GM21381 (cell line): ENCODE measurements around the gene MAPK12.
"Not testable (repeated sequence)": the region's sequence is repeated elsewhere in the genome, so short reads cannot be mapped to it uniquely, and the experiment has no call there.

Experiments
- ATAC-seq: cut with Tn5 transposase; IDR thresholded peaks from one replicate; pipeline ENCODE4 v1.9.1; 2021; ENCODE audit warnings: mild to moderate bottlenecking, moderate library complexity; ENCODE audit not compliant: unreplicated experiment

MAPK12 gene

DNA sequence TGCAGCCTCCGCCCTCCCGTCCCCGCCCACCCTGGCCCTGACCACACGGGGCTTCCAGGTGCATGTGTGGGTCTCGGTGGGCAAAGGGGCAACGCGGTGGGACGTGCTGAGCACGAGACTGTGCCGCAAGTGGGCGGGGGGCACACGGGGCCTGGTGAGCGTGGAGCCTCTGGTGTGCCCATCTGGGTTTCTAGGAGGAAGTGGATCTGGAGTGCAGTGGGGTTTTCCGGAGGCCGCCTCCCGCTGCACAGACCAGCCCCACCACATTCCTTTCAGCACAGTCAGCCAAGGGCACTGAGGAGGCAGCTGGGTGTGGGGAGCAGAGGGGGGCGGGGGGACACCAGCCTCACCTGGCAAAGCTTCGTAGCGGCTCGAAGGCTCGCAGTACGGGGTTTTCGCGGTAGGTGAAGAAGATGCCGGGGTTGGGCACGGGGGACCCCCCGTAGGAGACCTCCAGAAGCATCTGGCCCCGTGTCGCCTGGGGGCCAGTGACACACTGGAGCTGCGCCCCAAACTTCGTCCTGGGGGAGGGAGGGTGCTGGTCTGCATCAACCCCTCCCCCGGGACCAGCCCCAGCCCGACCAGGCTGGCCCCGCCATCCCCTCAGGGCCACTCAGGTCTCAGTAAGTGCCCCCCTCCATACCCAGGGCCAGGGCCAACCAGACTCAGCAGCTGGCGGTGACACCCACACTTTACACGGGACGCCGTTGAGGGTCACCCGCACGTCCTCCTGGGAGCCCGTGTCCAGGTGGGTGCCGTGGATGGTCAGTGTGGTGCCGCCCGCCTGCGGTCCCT, 21.1 kb upstream of the MAPK12 start:
- ATAC-seq: no peak

DNA sequence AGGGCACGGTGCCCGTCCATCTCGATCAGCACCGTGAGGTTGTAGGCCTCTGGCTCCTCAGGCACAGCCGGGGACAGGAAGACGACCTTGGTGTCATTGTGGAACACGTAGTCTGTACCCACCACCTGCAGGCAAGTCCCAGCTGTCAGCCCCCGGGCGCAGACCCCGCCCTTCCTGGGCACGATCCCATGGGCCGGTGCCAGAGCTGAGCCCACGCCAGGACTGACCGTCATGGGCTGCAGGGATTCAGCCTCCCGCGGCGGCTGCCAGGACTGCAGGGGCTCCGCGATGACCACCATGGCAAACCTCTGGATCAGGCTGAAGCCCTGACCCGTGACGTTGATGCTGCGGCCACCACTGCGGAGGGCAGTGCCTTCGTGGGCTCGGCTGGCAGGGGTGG, 20.5 kb upstream of the MAPK12 start:
- no peak for ATAC-seq

DNA sequence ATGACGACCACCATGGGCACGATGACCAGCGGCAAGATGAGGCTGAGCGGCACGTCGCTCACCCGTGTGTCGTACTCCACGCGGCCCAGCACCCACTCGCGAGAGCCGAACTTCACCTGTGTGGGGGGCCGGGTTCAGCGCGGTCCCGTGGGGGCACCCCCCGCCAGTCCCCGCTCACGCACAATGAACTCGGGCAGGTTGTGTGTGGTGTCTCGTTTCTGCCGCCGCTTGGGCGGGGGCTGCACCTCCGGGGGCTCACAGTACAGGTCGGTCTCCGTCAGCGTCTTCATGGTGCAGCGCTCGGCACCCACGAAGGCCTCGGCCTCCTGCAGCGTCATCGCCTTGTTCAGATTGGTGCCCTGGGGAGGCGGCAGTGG, 19.9 kb upstream of the MAPK12 start:
- no peak for ATAC-seq

DNA sequence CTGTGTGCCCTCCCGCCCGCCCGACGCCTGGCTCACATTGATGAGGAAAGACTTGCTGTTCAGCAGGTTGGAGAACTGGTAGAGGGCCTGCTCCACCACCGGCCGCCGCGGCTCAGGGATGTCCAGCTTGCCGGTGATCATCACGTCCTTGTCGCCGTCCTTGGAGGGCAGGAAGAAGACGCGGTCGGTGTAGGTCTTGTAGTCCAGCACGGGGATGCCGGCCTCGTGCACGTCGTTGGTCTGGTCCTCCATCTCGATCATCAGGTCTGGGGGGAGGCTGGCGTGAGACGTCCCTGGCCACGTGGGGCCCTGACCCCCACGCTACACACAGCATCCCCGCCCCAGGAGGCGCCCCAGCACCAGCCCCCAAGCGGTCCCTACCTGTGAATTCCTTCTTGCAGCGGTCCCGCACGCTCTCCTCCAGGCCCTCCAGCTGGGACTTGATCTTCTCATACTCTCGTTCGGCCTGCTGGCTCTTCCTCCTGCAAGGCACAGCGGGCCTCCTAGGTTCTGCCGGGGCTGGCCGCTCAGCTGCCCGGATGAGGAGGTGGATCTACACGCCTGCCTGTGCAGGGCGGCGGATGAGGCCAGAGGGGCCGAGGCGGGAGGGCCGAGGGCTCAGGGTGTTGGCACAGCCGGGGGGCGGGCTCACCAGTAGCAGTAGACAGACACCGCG, 19.4 kb upstream of the MAPK12 start:
- ATAC-seq: no peak

DNA sequence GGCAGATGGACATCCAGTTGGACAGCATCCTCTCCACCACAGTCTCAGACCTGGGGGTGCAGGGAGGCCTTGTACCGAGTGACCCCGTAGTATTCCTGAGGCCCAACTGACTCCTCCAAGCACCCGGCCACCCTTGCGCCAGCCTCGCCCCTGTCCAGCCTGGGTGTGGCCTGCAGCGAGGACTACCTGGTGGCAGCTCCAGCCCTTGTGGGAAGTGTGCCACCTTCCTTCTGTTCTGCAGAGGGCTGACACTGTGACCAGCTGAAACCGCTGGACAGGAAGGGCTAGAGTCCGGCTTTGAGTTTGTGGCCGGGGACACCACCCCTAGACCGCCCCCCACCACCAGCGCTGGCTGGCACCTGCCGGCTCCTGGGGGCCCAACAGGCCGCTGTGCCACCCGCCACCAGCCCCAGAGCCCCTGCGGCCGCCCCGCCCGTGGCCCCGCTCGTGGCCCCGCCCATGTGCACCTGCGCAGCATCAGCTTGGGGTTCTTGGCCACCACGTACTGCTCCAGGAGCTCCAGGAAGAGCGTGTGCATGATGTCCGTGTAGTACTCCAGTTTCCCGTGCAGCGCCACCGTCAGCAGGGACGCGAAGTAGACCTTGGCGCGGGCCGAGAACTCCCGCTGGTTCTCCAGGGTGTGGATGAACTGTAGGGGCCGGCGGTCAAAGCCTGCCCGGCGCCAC, 18.7 kb upstream of the MAPK12 start:
- no peak for ATAC-seq

DNA sequence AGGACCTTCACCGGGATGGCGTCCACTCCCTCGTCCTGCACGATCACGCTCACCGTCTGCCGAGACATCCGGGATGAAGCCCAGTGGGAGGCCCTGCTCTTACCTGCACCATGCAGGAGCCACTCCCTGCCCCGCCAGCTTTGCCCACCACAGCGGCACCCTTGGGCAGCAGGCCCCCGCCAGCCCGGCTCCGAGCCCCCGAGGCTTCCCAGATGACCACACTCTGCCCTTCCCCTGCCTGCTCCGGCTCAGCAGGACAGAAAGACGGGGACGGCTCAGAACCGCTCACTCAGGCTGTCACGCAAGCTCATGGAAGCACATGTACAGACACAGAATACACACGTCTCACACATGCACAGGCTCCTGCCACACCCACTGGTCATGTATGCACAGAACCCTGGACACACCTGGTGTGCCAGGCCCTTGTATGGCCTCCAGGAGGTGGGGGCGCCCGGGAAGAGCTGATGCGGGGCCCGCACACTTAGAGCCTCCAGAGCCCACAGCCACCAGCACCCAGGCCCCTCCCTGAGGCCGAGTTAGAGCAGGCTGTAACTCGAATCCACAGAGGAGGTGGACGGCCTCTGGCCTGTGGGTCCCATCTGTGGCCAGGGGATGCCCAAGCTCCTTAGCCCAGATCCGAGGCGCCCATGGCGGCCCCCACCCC, 17.6 kb upstream of the MAPK12 start:
- ATAC-seq: no peak

DNA sequence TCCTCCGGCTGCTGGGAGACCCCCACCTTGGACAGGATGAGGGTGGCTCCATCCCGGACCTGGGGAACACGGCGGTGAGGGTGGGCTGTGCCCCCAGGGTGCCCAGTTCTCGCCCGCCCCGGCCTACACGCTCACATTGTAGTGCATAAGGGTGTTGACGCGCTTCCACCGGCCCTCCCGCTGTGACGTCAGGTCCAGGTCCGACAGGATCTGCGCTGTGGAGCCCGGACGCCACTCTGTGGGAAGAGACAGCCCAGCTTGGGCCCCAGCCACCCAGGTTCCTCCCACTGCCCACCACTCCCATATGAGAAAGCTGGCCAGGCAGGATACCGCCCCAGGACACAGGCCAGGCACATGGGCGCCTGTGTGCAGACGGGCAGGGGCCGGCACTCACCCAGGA, 17.0 kb upstream of the MAPK12 start:
- ATAC-seq: no peak

DNA sequence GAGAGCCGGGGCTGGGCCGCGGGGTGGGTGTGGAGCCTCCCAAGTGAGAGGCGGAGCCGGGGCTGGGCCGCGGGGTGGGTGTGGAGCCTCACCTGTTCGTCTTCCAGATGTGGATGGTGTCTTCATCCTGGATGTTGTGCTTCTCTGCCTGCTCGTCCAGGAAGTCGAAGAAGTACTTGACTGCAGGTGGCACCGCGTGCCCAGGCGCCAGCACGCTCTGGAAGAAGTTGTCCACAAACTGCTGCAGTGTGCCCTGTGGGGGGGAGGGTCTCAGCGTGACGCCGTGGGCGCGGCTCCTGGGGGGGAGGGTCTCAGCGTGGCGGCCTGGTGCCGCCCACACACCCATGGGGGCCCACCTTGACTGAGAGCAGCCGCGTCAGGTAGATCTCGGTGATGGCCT, 16.3 kb upstream of the MAPK12 start:
- no peak for ATAC-seq

DNA sequence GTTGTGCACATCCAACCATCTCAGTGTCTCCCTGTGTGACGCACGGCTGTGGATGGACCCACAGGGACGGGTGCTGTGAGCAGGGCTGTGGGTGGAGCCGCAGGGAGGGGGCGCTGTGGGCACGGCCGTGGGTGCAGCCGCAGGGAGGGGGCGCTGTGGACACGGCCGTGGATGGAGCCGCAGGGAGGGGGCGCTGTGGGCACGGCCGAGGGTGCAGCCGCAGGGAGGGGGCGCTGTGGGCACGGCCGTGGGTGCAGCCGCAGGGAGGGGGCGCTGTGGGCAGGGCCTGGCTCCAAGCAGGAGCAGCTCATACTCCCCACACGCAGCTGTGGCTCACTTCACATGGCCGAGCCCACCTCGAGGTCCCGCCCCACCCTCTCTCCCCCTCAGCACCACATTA, 14.7 kb upstream of the MAPK12 start:
- ATAC-seq: peak; percentile 58

DNA sequence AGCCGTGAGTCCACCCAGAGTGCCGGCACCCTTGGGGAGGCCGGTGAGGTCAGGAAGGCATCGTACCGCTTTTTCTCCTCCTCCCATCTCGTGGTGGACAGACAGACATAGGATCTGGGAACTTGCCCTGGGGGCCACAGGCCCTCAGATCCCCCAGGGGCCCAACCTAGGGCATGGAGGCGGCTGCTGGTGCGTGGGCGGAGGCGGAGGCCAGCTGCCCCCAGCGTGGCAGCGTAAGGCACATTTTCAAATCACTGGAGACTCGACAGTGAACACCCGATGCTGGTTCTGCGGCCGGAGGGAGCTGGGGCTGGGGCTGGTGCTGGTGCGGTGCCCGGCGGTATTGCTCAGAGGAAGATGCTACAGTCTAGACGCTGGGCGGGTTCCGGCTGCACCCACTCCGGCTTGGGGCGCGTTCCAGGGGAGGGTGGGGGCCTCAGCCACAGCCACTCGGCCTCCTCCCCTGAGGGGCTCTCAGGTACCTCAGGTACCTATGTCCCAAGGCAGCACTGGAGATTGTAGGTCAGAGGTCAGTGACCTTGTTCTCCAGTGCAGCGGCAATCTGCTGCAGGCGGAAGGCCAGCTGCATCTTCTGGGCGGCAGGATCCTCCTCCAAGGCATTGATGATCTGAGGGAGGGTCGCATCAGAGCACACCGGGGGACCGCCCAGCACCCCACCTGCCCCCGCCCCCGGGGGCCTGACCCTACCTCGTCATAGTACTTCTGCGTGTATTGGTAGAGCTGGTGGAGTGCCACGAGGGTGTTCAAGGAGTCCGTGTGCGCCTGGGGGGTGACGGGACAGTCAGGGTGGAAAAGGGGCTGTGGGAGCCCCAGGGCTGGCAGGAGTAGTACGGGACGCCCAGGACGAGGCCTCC, 13.9 kb upstream of the MAPK12 start:
- ATAC-seq: no peak

DNA sequence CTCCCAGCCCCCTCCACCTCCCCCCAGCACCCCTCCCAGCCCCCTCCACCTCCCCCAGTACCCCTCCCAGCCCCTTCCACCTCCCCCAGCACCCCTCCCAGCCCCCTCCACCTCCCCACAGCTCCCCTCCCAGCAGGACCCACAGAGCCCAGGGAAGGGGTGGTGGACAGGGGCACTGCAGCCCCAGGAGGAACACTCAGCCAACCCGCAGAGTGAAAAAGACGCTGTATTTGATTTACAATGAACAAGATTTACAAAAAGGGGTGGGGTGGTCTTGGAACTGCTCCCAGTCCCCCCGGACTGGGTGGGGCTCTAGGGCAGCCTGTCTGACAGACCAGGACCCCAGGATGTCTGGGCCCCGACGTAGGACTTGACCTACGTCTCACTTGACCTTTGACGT, 13.3 kb upstream of the MAPK12 start:
- no peak for ATAC-seq

DNA sequence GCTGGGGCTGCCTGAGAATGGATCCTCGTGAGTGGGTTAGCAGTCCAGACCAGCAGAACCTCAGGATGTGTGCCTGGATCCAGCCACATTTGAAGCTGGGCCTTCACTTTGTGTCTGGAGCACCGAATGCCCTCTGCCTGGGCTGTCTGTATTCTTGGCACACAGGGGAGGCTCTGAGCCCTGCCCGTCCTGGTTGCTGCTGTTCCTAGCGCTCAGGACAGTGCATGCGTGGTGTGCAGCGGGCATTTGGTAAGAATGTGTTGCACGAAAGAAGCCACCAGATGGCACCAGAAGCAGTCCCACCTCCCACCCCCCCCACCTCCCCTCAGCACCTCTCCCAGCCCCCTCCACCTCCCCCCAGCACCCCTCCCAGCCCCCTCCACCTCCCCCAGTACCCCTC, 12.8 kb upstream of the MAPK12 start:
- no peak for ATAC-seq

DNA sequence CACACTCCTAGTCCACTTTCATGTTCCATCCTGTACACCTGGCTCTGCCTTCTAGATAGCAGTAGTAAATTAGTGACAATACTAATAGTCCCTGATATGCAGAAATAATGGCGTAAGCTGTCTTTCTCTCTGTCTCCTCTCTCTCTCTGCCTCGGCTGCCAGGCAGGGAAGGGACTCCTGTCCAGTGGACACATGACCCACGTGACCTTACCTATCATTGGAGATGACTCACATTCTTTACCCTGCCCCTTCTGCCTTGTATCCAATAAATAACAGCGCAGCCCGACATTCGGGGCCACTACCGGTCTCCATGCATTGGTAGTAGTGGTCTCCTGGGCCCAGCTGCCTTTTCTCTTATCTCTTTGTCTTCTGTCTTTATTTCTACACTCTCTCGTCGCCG, 12.3 kb upstream of the MAPK12 start:
- ATAC-seq: not testable (repeated sequence)

DNA sequence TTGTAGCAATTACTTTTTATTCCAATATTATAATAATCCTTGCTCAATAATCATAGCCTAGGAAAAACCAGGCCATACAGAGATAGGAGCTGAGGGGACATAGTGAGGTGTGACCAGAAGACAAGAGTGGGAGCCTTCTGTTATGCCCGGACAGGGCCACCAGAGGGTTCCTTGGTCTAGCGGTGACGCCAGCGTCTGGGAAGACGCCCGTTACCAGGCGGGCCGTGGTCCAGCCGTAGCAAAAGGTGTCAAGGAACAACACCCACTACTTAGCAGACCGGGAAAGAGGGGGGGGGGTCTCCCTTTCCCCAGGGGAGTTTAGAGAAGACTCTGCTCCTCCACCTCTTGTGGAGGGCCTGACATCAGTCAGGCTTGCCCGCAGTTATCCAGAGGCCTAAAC, 11.9 kb upstream of the MAPK12 start:
- ATAC-seq: not testable (repeated sequence)

DNA sequence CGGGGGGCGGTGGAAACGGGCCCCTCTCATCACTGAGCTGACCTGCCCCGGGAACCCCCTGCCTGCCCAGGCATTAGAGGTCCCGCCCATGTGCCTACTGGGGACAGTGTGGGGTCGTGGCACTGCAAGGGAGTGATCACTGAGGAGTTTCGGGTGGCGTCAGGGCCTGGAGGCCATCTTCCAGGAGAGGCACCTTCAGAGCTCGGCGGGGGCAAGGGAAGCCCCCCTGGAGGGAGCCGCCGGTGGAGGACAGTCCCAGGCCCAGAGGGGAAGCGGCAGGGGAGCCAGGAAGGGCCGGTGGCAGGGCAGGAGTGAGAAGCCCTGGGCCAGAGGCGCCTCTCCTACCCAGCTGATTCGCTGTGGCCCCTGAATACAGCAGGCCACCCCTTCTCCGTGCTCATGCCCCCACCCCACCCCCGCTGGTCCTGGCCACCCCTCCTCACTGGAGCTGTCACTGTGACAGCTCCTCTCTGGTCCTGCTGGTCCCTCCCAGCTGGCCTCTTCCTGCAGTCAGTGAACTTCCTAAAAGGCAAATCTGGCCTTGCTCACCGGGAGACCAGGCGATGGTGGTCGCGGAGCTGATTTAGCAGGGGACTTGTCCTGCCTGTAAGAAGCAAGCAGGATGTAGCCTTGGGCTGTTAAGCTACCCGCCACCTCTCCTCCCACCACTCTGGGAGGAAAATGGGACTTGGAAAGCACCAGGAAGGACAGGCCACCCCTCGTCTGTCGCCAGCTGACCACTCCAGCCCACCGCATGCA, 10.7 kb upstream of the MAPK12 start:
- ATAC-seq: no peak

DNA sequence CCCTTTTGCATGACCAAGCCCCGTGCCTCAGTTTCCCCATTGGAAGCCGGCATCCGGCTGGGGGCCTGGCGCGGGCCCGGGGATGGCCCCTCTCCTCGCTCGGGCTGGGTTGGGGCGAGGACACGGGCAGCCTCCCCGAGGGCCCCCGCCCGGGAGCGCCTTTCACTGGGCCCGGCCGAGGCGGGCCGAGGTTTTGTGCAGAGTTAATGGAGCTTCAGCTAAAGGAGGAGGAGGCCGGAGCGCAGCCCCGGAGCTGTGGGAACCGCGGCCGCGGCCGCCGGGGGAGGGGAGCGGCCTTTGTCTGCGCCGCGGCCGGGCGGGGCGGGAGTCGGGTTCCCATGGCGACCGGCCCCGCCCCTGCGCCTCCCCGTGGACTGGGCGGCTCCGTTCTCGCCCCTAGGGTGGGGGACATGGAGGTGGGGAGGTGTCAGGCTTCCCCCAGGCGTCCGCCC, 10.1 kb upstream of the MAPK12 start:
- ATAC-seq: no peak

DNA sequence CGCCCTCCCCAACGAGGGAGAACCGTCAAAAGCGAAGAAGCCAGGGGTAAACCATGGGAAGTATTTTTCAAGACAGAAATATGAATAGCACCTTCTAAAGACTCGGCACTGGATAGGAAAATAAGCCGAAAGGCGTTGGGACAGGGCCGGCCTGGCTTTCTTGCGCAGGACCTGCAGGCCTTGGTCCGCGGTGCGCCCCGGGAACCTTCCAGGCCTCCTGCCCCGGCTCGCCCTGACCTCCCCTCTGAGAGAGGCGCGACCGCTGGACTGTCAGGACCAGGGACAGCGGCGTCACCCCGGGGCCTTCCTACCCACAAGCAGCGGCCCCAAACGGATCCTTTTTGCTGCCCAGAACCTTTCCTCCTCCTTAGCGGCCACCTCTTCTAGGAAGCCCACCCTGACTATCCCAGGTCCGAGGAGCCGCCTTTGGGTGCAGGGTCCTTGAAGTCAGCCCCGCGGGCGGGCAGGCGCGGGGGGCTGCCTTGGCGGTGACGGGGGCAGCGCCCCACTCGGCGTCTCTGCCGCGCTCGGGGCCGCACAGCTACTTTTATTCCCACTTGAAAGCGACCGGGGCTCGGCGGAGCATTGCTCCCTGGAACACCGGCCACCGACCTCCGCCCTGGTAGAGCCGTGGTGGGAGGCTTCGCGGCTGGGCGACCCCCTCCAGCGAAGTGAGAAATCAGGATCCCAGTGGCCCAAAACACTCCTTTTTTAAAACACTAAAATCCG, 9.3 kb upstream of the MAPK12 start:
- ATAC-seq: no peak

DNA sequence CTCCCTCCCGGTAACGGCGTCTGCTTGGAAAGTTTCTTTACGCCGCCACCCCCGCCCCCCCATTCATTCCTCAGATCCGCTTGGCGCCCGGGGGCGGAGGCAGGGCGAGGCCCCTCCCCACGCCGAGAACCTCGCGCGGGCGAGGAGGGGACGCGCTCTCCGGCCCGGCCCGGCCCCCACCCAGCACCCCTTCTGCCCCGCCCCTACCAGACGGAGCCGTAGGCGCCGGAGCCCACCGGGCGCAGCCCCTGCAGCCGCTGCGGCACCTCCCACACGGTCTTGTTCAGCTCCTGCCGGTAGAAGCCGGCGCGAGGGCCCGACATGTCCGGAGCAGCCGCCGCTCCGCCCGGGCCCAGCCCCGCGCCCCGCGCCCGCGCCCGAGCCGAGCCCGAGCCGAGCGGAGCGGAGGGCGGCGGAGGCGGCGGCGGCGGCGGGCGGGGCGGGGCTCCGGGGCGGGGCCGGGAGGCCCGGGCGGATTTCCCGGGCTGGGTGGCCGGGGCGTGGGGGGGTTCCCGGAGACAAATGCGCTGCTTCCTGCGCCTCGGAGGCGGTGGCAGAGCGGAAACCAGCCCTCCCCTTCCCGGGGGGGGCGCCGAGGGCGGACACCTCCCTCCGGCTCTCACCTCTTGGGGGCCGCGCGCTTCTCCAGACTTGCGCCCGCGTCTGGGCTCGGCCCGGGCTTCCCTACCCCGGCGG, 8.6 kb upstream of the MAPK12 start, which contains the start of gene MAPK11:
MAPK11 (minus strand) TSS at position 411 of the 696 bp plus-strand sequence; CDS start at position 323, 88 bp downstream.
- peak; percentile 43 for ATAC-seq
